ENCODE measurements around the gene PFKM. TPM values are rescaled to one million over a fixed set of nuclear protein-coding genes. Genes with fewer than 3 reads are reported as not detected.

The PFKM gene
- total RNA-seq, 1 donor from 2014 or later: 624 TPM

DNA sequence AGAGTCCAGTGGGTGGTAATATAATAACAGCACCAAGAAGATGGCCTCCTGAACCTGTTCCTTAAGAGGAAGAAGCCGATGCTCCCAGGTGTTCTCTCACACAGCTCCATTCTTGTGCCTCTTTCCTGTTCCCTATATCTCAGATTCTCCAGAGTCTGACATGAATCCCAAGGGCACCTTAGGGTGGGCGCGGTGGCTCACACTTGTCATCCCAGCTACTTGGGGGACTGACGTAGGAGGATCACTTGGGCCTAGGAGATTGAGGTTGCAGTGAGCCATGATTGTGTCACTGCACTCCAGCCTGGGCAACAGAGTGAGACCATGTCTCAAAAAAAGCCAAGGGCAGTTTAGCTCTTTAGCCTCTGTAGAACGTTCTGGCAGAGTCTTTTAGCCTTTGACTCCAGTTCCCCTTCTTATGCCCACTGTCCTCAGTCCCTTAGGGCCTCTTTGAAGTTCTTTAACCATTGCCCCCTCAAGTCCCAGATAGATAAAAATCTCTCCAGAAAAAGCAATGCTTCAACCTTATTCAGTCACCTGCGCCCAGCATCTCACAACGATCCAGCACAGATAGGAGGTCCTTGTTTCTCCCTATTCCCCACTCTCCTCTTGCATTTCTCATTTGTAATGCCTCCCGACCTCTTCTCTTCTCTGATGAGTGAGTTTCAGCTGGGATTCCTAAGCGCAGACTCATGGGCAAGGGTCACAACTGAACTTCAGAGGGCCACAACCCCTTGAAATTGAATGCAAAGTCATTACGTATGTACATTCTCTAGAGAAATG lies 68.9 kb downstream of the PFKM start:
- no peak for DNase-seq

DNA sequence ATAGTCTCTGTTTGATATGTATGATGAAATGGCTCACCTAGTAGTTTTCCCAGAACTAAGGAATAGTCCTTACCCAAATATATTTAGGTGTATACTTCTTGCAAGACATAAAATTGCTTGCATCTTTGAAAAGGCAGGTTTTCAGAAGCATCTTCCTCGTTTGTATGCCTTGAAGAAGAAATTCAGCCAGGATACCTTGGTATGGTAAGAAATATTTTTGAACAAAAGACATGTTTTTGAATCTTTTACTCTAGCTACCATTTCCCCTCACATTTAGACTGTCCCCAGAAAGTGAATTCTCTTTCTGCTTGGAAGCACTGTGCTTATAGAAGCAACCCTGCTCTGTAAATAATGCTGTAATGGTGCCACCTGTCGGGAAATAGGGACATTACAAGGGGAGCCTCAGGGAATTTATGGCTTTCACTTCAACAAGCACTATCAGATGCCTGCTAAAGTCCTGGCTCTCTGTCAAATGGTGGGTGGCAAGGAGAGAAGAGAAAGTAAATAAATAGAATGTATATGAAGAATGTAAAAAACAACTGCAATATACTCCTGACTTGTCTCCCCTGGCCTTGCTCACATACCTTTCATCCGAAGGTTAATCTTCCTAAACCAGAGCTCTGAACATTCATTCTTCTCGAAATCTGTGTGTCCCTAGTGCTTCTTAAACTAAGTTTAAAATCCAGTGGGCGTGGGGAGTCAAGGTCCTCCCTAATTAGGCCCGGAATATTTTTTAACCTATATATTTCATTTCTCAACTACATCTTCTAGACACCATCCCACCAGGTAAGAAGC lies 70.4 kb downstream of the PFKM start:
- DNase-seq: peak; percentile 91

DNA sequence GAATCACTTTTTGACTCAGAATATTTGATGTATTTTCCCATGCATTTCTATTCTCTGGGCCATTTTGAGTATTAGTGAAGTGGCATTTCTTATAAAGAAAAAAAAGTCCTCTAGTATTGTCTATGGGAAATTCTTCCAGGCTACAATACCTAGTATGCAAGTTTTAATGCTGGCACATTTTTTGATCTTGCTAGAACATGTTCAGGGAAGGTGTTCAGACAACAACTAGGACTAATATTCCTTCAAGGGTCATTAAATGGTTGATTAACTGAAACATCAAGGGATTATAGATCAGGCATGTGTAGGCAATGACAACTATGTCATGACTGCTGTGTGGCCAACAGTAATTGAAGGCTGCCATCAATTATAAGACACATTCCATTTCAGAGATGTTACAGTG lies 71.9 kb downstream of the PFKM start:
- no peak for DNase-seq

DNA sequence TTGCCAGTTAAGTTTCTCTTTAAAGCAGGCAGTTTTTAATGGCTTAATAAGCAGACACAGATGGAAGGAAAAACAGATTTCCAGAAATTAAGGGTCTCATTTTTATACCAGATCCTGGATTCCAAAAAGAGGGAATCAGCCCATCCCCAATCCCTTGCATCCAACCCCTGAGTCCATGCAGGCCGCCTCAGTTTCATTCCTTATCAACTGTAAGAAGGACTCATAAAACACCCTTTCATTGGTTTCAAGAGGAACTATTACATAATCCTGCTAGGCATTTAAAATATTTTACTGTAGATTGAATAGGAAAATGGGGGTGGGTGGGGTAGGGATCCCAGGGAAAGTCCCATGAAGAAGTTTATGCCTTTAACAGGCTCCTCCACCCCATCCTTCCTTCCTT lies 73.7 kb downstream of the PFKM start:
- DNase-seq: no peak

DNA sequence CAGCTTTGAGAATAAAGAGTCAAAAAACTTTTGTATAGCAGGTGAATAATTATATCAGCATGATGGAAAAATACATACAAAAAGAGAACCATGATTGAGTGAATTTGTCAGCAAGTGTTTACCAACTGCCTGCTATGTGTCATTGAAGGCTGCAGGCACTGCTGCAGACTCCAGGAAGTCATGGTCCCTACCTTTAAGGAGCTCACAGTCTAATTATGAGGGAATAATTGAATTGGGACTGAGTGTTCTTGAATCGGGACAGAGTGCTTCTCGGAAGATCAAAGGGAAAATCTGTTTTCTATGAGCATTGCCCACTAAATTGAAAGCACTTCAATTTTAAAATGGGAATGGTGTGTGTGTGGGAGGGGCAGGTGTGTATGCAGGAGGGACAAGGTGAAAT lies 74.5 kb downstream of the PFKM start:
- DNase-seq: no peak

DNA sequence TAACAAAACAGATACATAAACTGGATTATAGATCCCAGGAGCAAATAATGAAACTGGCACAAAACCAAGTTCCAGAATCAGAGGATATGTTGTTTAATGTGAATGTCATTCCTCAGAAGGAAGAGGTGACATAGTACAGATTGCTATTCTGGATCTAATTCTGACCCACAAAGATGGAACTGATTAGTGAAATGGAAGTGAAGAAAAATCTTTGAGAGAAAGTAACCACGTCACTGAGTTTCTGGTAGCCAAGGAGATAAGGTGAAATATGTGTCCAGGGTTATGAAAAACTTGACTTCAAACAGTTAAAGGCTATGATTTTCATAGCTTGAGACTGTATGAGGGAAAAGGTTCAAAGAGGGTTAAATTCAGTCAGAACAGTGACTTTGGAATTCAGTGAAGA lies 75.6 kb downstream of the PFKM start:
- DNase-seq: peak; percentile 15

Small RNA genes lying within 50 kb of the gene (small RNA-seq; reads per million reads assigned to genes)
- 4.6 reads per million, percentile 92 among the genes with 10 or more reads in this experiment for gene MIR6505 (ENCODE audit: low replicate concordance)
- gene RNU6-1203P (ENCODE audit: low replicate concordance): not detected

Other genes with a start within 250 kb of the PFKM start
- 1.2 TPM for gene VDR, start 214.4 kb upstream of the PFKM start, total RNA-seq
- 54.4 TPM for gene TMEM106C, start 155.8 kb upstream of the PFKM start, total RNA-seq
- gene COL2A1, start 114.9 kb upstream of the PFKM start, total RNA-seq: 7.0 TPM
- gene SENP1, start 13.3 kb upstream of the PFKM start, total RNA-seq: 22.1 TPM
- gene ASB8, start 38.2 kb downstream of the PFKM start, total RNA-seq: 39.5 TPM
- 1.2 TPM for gene CCDC184, start 64.3 kb downstream of the PFKM start, total RNA-seq
- not detected for gene OR10AD1, start 83.9 kb downstream of the PFKM start, total RNA-seq
- gene ZNF641, start 231.6 kb downstream of the PFKM start, total RNA-seq: 26.9 TPM

All from tongue (tissue), 3 donors.